CD4-positive, alpha-beta memory T cell (primary cell): ENCODE measurements around the gene TMEM108. TPM values are rescaled to one million over a fixed set of nuclear protein-coding genes. Genes with fewer than 3 reads are reported as not detected.

Experiments
- CTCF ChIA-PET: fragments of 350-600 bp; sonication (Branson Sonifier 250); formaldehyde crosslinking; loops from one replicate; lab custom pipeline; 2021; ENCODE audit warnings: inconsistent platforms; ENCODE audit not compliant: partially characterized antibody; lab: Charles Lee
- POLR2A ChIA-PET: fragments of 350-600 bp; sonication (Branson Sonifier 250); formaldehyde crosslinking; loops from one replicate; lab custom pipeline; 2021; ENCODE audit not compliant: partially characterized antibody; lab: Charles Lee
- DNase-seq, 5 donors: peaks; one replicate each; pipeline versions ENCODE4 v3.0.0 to v3.0.0-alpha.2; 2020 to 2022; ENCODE audit warnings: mixed read lengths in 1 of 5
- H3K27ac ChIP-seq: one replicate; pipeline ENCODE4 v1.7.0; 2013; ENCODE audit warnings: low read depth, low read length
- H3K27me3 ChIP-seq: 2 replicates; pipeline ENCODE4 v1.7.0; 2013; ENCODE audit warnings: mild to moderate bottlenecking, low read length, moderate library complexity; ENCODE audit not compliant: insufficient read depth
- H3K36me3 ChIP-seq: 2 replicates; pipeline ENCODE4 v1.7.0; 2013; ENCODE audit warnings: mild to moderate bottlenecking, low read length, moderate library complexity; ENCODE audit not compliant: insufficient read depth
- H3K4me1 ChIP-seq: 2 replicates; pipeline ENCODE4 v1.7.0; 2013; ENCODE audit warnings: mild to moderate bottlenecking, low read length, moderate library complexity; ENCODE audit not compliant: insufficient read depth
- H3K4me3 ChIP-seq, 2 donors: one replicate each; pipeline ENCODE4 v1.7.0; 2013; ENCODE audit warnings: low read length in 2 of 2, mild to moderate bottlenecking in 1 of 2
- H3K9me3 ChIP-seq, 2 donors: one replicate each; pipeline ENCODE4 v1.7.0; 2013; ENCODE audit warnings: low read length in 2 of 2, control low read depth in 1 of 2; ENCODE audit not compliant: control insufficient read depth in 1 of 2
- H3K27ac Mint-ChIP-seq, 7 donors: one replicate each; pipeline ENCODE4 v1.8.0; 2020 to 2021; ENCODE audit warnings: mixed read lengths in 7 of 7, mild to moderate bottlenecking in 6 of 7, inconsistent platforms in 3 of 7, moderate library complexity in 3 of 7
- H3K27me3 Mint-ChIP-seq, 2 donors: one replicate each; pipeline ENCODE4 v1.8.0; 2020 to 2021; ENCODE audit warnings: mixed read lengths in 2 of 2
- H3K36me3 Mint-ChIP-seq, 2 donors: one replicate each; pipeline ENCODE4 v1.8.0; 2020 to 2021; ENCODE audit warnings: mixed read lengths in 2 of 2, inconsistent platforms in 1 of 2, mild to moderate bottlenecking in 1 of 2
- H3K4me1 Mint-ChIP-seq, 4 donors: one replicate each; pipeline ENCODE4 v1.8.0; 2020 to 2021; ENCODE audit warnings: mixed read lengths in 4 of 4, mild to moderate bottlenecking in 1 of 4
- H3K4me3 Mint-ChIP-seq, 8 donors: one replicate each; pipeline ENCODE4 v1.8.0; 2020 to 2021; ENCODE audit warnings: mixed read lengths in 8 of 8, mild to moderate bottlenecking in 7 of 8, moderate library complexity in 6 of 8, inconsistent platforms in 3 of 8
- H3K9me3 Mint-ChIP-seq, 8 donors: one replicate each; pipeline ENCODE4 v1.8.0; 2020 to 2021; ENCODE audit warnings: mixed read lengths in 8 of 8, mild to moderate bottlenecking in 5 of 8, inconsistent platforms in 3 of 8, moderate library complexity in 1 of 8
- intact Hi-C: fragments of 100-400 bp; cut with micrococcal nuclease; formaldehyde crosslinking; loops from one replicate; pipeline ENCODE4 v1.15.1; 2023
- polyA plus RNA-seq, 2 donors: library from polyadenylated mRNA; unstranded; fragments of 300-500 nt; fragmentation: Illumina TruSeq; gene quantifications; one replicate each; pipeline ENCODE4 v1.2.3, GENCODE V29; 2021
- total RNA-seq, 2 experiments: library from RNA; stranded (reverse); gene quantifications; one replicate each; pipeline ENCODE4 v1.2.3, GENCODE V29; 2021

The TMEM108 gene
- total and polyA plus RNA-seq, 4 experiments from 2014 or later = not detected

DNA sequence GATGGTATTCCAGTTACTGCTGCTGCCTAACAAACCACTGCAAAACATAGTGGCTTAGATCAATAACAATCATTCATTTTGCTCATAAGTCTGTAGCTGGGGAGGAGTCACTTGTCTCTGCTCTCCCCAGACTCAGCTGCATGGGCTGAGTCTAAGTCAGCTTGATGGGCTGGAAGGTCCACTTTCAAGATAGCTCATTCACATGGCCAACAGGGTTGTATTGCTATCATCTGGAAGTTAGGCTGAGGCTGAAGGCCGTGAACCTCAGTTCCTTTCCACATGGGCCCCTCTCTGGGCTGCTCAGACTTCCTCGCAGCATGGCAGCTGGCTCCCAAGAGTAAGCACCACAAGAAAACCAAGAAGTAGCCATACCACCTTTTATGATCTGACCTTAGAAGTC is 333.0 kb downstream of the TMEM108 start:
- H3K27ac Mint-ChIP-seq = no peak overlapping the region
- Histone ChIP-seq H3K9me3 (no peaks in the 10 kb centered on the region), H3K4me3 (no peak overlapping the region), H3K27ac (no peak overlapping the region), H3K4me1 (no peaks in the 10 kb centered on the region), H3K27me3 (no peaks in the 10 kb centered on the region), H3K36me3 (no peaks in the 10 kb centered on the region)
- H3K36me3 Mint-ChIP-seq = no peaks in the 10 kb centered on the region
- H3K9me3 Mint-ChIP-seq = no peaks in the 10 kb centered on the region
- intact Hi-C loops = no loop called here
- POLR2A ChIA-PET = no interaction called here
- no peaks in the 10 kb centered on the region for H3K4me1 Mint-ChIP-seq
- DNase-seq = no peak
- peaks cover 1 to 2% of the 10 kb centered on the region in 2 donors for H3K27me3 Mint-ChIP-seq
- no peak overlapping the region for H3K4me3 Mint-ChIP-seq
- CTCF ChIA-PET = no interaction called here

DNA sequence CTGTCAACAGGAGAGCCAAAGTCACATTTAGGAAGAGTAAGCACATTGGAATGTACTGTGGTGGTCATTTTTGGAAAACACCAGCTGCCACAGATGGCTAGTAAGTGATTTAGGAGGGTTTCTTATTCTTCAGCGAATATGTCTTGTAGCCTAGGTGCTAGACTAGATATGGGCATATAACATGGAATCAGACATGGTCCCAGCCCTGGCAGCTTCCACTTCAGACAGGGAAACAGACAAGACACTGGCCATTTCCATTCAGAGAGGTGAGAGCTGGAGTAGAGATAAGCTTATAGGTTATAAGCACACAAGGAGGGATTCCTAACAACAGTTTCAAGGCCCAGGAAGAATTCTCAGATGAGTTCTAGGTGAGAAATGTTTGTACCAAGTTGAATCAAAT is 333.5 kb downstream of the TMEM108 start:
- no peaks in the 10 kb centered on the region for H3K4me1 Mint-ChIP-seq
- no peak overlapping the region for H3K27ac Mint-ChIP-seq
- POLR2A ChIA-PET = no interaction called here
- peaks cover 0 to 1% of the 10 kb centered on the region in 2 donors for H3K27me3 Mint-ChIP-seq
- no peaks in the 10 kb centered on the region for H3K36me3 Mint-ChIP-seq
- Histone ChIP-seq H3K9me3 (no peaks in the 10 kb centered on the region), H3K4me1 (no peaks in the 10 kb centered on the region), H3K27ac (no peak overlapping the region), H3K36me3 (no peaks in the 10 kb centered on the region), H3K27me3 (no peaks in the 10 kb centered on the region), H3K4me3 (no peak overlapping the region)
- H3K4me3 Mint-ChIP-seq = no peak overlapping the region
- CTCF ChIA-PET = no interaction called here
- no peaks in the 10 kb centered on the region for H3K9me3 Mint-ChIP-seq
- no peak for DNase-seq
- intact Hi-C loops = no loop called here

DNA sequence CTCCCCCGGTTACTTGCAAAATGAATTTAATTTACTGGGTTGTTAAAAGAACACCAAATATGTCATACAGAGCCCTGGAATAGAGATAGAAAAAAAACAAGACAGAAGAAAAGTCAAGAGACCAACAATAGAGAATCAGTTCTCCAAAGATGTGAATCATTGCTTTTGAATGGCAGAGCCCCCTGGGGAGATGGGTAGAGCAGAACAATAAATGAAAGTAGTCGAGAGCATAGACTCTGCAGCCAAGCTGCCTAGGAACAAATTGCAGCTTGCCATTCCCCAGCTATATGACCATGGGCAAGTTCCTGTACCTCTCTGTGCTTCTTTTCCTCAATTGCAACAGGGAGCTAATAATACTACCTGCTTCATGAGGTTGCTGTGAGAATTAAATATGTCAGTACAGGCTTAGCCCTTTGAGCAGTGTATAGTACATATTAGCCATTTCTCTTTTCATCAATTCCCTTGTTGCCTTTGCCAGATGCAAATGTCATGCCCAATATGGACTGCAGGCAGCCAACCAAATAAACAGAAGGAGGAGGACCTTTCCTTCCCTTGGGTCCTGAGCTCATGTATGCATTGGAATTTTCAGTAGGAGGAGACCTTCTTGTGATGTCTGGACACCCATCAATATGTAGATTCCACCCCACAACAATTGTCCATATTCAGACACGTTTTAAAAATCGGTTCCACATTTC is 336.7 kb downstream of the TMEM108 start:
- no peaks in the 10 kb centered on the region for H3K4me1 ChIP-seq
- no peaks in the 10 kb centered on the region for H3K27me3 ChIP-seq
- Mint-ChIP-seq H3K9me3 (no peaks in the 10 kb centered on the region), H3K4me1 (no peaks in the 10 kb centered on the region), H3K36me3 (no peaks in the 10 kb centered on the region), H3K4me3 (no peak overlapping the region), H3K27ac (no peak overlapping the region), H3K27me3 (peaks cover 0 to 1% of the 10 kb centered on the region in 2 donors)
- intact Hi-C loops = no loop called here
- H3K9me3 ChIP-seq = no peaks in the 10 kb centered on the region
- no peak overlapping the region for H3K4me3 ChIP-seq
- CTCF ChIA-PET = no interaction called here
- no peaks in the 10 kb centered on the region for H3K36me3 ChIP-seq
- DNase-seq = no peak
- POLR2A ChIA-PET = no interaction called here
- H3K27ac ChIP-seq = no peak overlapping the region

DNA sequence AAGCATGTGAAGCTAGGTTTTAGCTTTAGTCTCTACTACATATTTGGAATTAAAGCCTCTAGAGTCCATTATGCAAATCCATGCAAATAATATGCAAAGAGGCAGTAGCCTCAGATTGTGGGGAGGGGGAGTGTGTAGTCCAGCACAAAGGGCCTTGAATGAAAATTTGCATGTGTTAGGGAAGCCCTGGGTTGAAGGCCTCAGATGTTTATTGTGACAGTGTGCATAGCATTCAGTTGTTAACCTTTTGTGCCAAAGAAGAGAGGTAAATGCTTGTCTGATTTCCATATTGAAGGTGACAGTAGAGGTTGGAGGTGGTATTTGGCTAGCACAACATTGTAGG is 337.2 kb downstream of the TMEM108 start:
- Histone ChIP-seq H3K27ac (no peak overlapping the region), H3K9me3 (no peaks in the 10 kb centered on the region), H3K27me3 (no peaks in the 10 kb centered on the region), H3K36me3 (no peaks in the 10 kb centered on the region), H3K4me3 (no peak overlapping the region), H3K4me1 (no peaks in the 10 kb centered on the region)
- POLR2A ChIA-PET = no interaction called here
- intact Hi-C loops = no loop called here
- Mint-ChIP-seq H3K36me3 (no peaks in the 10 kb centered on the region), H3K4me3 (no peak overlapping the region), H3K27me3 (peaks cover 0 to 1% of the 10 kb centered on the region in 2 donors), H3K27ac (no peak overlapping the region), H3K9me3 (no peaks in the 10 kb centered on the region), H3K4me1 (no peaks in the 10 kb centered on the region)
- no peak for DNase-seq
- CTCF ChIA-PET = no interaction called here

DNA sequence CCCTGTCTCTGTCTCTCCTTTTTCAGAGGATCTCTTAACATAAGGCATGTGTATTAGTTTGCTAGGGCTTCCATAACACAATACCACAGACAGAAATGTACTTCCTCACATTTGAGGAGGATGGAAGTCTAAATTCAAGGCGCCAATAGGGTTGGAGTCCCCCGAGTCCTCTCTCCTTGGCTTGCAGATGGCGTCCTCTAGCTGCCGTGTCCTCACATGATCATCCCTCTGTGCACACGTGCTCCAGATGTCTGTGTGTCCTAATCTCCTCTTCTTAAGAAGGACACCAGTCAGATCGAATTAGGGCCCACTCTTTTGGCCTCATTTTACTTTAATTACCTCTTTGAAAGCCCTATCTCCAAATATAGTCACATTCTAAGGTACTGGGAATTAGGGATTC is 338.6 kb downstream of the TMEM108 start:
- Mint-ChIP-seq H3K27me3 (peaks cover 0 to 1% of the 10 kb centered on the region in 2 donors), H3K4me1 (no peaks in the 10 kb centered on the region), H3K9me3 (no peaks in the 10 kb centered on the region), H3K4me3 (no peak overlapping the region), H3K27ac (no peak overlapping the region), H3K36me3 (no peaks in the 10 kb centered on the region)
- Histone ChIP-seq H3K27me3 (no peaks in the 10 kb centered on the region), H3K9me3 (no peaks in the 10 kb centered on the region), H3K4me3 (no peak overlapping the region), H3K27ac (no peak overlapping the region), H3K36me3 (no peaks in the 10 kb centered on the region), H3K4me1 (no peaks in the 10 kb centered on the region)
- intact Hi-C loops = loop anchor here (1.0 kb wide), 1 partner anchor 651 kb away; no protein-coding TSS in a partner anchor
- ChIA-PET POLR2A (no interaction called here), CTCF (no interaction called here)
- DNase-seq = no peak

DNA sequence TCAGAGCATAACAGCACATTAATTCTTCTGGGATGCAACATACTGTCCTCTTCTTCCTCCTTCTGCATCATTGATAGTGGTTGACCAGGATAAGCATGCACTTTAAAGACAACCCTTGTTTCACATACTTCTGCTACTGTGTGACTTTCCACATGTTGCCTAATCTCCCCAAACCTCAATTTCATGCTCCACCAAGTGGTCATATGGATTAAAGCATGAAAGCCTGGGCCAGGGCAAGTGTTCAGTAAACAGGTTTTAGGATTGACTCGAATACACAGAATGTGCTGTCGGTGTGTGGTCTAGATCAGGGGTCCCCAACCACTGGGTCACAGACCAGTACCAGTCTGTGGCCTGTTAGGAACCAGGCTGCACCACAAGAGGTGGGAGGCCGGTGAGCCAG is 339.2 kb downstream of the TMEM108 start:
- Mint-ChIP-seq H3K36me3 (no peaks in the 10 kb centered on the region), H3K27ac (no peak overlapping the region), H3K4me3 (no peak overlapping the region), H3K27me3 (peaks cover 0 to 5% of the 10 kb centered on the region in 2 donors), H3K4me1 (no peaks in the 10 kb centered on the region), H3K9me3 (no peaks in the 10 kb centered on the region)
- H3K4me3 ChIP-seq = no peak overlapping the region
- intact Hi-C loops = loop anchor here (1.0 kb wide), 1 partner anchor 651 kb away; no protein-coding TSS in a partner anchor
- H3K27ac ChIP-seq = no peak overlapping the region
- no peaks in the 10 kb centered on the region for H3K9me3 ChIP-seq
- no peaks in the 10 kb centered on the region for H3K27me3 ChIP-seq
- H3K36me3 ChIP-seq = no peaks in the 10 kb centered on the region
- POLR2A ChIA-PET = no interaction called here
- no peak for DNase-seq
- H3K4me1 ChIP-seq = no peaks in the 10 kb centered on the region
- CTCF ChIA-PET = no interaction called here

DNA sequence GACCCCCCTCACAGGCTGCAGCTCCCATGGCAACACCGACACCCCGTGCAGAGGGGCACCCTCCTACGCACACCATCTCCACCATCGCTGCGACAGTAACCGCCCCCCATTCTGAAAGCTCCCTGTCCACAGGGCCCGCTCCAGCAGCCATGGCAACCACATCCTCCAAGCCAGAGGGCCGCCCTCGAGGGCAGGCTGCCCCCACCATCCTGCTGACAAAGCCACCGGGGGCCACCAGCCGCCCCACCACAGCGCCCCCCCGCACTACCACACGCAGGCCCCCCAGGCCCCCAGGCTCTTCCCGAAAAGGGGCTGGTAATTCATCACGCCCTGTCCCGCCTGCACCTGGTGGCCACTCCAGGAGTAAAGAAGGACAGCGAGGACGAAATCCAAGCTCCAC is 341.7 kb downstream of the TMEM108 start:
- intact Hi-C loops = no loop called here
- no peaks in the 10 kb centered on the region for H3K4me1 Mint-ChIP-seq
- CTCF ChIA-PET = interaction anchor here (1.9 kb wide), 1 partner anchor 15 kb away, joined by 3 read pairs; no protein-coding TSS in a partner anchor

More for the DNA sequence above, 341.7 kb downstream of the TMEM108 start:
- Histone ChIP-seq H3K27ac (no peak overlapping the region), H3K36me3 (no peaks in the 10 kb centered on the region), H3K27me3 (no peaks in the 10 kb centered on the region), H3K9me3 (no peaks in the 10 kb centered on the region), H3K4me1 (no peaks in the 10 kb centered on the region), H3K4me3 (no peak overlapping the region)
- POLR2A ChIA-PET = no interaction called here
- peaks cover 2 to 3% of the 10 kb centered on the region in 2 donors for H3K27me3 Mint-ChIP-seq
- no peak for DNase-seq
- peaks cover 0 to 2% (median 0%) of the 10 kb centered on the region in 8 donors for H3K9me3 Mint-ChIP-seq
- H3K36me3 Mint-ChIP-seq = no peaks in the 10 kb centered on the region
- no peak overlapping the region for H3K27ac Mint-ChIP-seq
- no peak overlapping the region for H3K4me3 Mint-ChIP-seq
